Measurements from ENCODE around the gene CEBPZ.

CEBPZ gene

DNA sequence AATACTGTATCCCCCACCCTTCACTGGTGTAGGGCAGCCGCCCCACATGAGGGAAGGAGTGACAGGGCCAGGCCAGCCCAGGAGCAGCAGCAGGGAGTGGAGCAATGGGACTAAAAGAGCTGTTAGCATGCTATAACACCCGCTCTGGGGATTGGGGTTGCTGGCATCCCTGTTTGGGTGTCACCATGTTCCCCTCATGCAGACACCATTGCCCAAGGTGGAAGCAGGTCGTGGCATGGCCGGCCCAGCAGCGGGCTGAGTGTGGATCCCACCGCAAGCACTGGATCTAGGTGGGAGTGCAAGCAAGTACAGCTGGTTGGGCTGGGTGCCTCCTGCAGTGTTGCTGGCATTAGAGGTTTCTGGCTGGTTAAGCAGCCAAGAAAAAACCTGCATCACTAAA lies 39.6 kb downstream of the CEBPZ start:
- no peak for TF ChIP-seq MYC (IDR thresholded peaks at IDR 0.05; ENCODE audit: low read depth, low read length)
- TF ChIP-seq POLR2A (IDR thresholded peaks at IDR 0.05; ENCODE audit: extremely low read depth, insufficient read length) = no peak
- 0 out of 2 replicates have a peak, but pooled peaks have one; percentile 21 for TF ChIP-seq MAX (IDR thresholded peaks at IDR 0.05; ENCODE audit: low read depth, low read length)
- H3K4me3 ChIP-seq (ENCODE audit: low read depth, low read length) = no peak overlapping the region
- DNase-seq (ENCODE audit: low read depth) = peak; percentile 32

GRCh38 chr2:37191253-37191652 lies 40.1 kb downstream of the CEBPZ start:
- TF ChIP-seq MAX (IDR thresholded peaks at IDR 0.05; ENCODE audit: low read depth, low read length) (no peak), CTCF (IDR thresholded peaks at IDR 0.05; ENCODE audit: low read depth, low read length) (no peak), MYC (IDR thresholded peaks at IDR 0.05; ENCODE audit: low read depth, low read length) (no peak), POLR2A (IDR thresholded peaks at IDR 0.05; ENCODE audit: extremely low read depth, insufficient read length) (no peak)
- H3K4me3 ChIP-seq (ENCODE audit: low read depth, low read length) = no peak overlapping the region
- peak; percentile 51 for DNase-seq (ENCODE audit: low read depth)

GRCh38 chr2:37190290-37190689 lies 41.1 kb downstream of the CEBPZ start:
- DNase-seq (ENCODE audit: low read depth) = peak; percentile 90
- no peak for TF ChIP-seq POLR2A (IDR thresholded peaks at IDR 0.05; ENCODE audit: extremely low read depth, insufficient read length)
- TF ChIP-seq MAX (IDR thresholded peaks at IDR 0.05; ENCODE audit: low read depth, low read length) = peak; percentile 26; the same call in 1 of the 2 replicates
- no peak for TF ChIP-seq CTCF (IDR thresholded peaks at IDR 0.05; ENCODE audit: low read depth, low read length)
- peak; percentile 55; the same call in 1 of the 2 replicates for TF ChIP-seq MYC (IDR thresholded peaks at IDR 0.05; ENCODE audit: low read depth, low read length)
- H3K4me3 ChIP-seq (ENCODE audit: low read depth, low read length) = peak overlapping the region; percentile 41

DNA sequence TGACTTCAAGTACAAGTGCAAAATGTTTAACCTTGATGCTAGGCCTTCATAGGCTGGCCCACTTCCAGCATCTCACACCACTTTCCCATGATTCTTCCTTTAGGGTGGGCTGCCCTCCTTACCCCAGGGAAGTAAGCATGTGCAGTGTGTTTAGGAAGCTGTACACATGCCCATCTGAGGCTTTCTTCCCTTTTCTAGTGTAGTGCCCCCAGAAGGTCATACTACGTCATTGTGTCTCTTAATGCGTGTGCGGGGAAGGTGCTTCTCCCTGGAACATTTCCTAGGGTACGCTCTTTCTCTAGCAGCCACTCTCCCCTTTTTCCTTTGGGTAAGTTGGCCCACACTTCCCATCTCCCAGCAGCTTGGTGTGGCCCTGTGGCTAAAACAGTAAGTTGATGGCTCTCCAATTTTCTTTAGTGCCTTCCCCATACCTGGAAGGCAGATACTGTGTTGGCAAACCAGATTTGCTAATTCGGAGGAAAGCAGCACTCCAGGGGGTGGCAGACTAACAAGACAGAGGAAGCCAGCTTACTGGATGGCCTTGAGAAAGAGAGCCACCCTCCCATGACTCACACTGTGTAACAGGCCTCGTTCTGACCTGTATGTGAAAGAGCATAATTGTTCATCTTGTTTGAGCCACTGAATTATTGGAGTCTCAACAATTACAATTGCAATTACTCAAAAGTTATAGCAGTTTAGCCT lies 41.8 kb downstream of the CEBPZ start:
- peak; percentile 34; the same call in 1 of the 2 replicates for TF ChIP-seq MYC (IDR thresholded peaks at IDR 0.05; ENCODE audit: low read depth, low read length)
- peak; percentile 10 for TF ChIP-seq CTCF (IDR thresholded peaks at IDR 0.05; ENCODE audit: low read depth, low read length)
- no peak for TF ChIP-seq POLR2A (IDR thresholded peaks at IDR 0.05; ENCODE audit: extremely low read depth, insufficient read length)
- TF ChIP-seq MAX (IDR thresholded peaks at IDR 0.05; ENCODE audit: low read depth, low read length) = peak; percentile 52; the same call in 1 of the 2 replicates
- peak; percentile 98 for DNase-seq (ENCODE audit: low read depth)
- peak overlapping the region; percentile 41 for H3K4me3 ChIP-seq (ENCODE audit: low read depth, low read length)

DNA sequence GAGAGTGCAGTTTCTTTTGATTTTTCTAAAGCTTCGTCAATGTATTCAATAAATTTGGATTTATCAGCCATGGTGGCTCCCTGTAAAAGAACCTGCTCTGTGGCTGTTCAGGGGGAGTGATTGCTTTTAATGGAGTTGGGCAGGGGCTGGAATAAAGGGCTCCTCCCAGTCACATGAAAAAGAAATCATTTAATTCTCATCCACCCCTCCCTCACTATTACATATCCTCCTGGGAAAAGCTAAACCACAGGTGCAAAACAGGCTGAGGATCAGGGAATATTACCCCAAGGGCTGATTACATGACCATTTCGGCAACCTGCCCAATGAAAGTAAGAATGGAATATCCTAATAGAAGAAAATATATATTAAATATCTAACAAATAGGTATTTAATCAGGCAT lies 42.8 kb downstream of the CEBPZ start, which contains the start of gene SULT6B1:
Gene SULT6B1 (minus strand): TSS at position 101 of the 400 bp plus-strand sequence. CDS start 30 bp downstream, at position 71.
- no peak for TF ChIP-seq CTCF (IDR thresholded peaks at IDR 0.05; ENCODE audit: low read depth, low read length)
- no peak for TF ChIP-seq MAX (IDR thresholded peaks at IDR 0.05; ENCODE audit: low read depth, low read length)
- TF ChIP-seq POLR2A (IDR thresholded peaks at IDR 0.05; ENCODE audit: extremely low read depth, insufficient read length) = no peak
- TF ChIP-seq MYC (IDR thresholded peaks at IDR 0.05; ENCODE audit: low read depth, low read length) = no peak
- DNase-seq (ENCODE audit: low read depth) = no peak
- H3K4me3 ChIP-seq (ENCODE audit: low read depth, low read length) = no peak within 1 kb of the TSS
